Measurements from ENCODE around the gene ASIC4.

The ASIC4 gene

GRCh38 chr2:219469186-219469724 is 45.0 kb upstream of the ASIC4 start:
- no peak for DNase-seq (ENCODE audit: low spot score)
- no peak for TF ChIP-seq CTCF (IDR thresholded peaks at IDR 0.05; ENCODE audit: borderline replicate concordance, control extremely low read depth, extremely low read depth, insufficient read depth, missing control alignments)
- in situ Hi-C loops (cut with MboI; ENCODE audit: low sequenced_read_pairs, unreplicated experiment) = no loop called here

- DNase-seq (ENCODE audit: low spot score) = no peak
- TF ChIP-seq CTCF (IDR thresholded peaks at IDR 0.05; ENCODE audit: borderline replicate concordance, control extremely low read depth, extremely low read depth, insufficient read depth, missing control alignments) = no peak
- in situ Hi-C loops (cut with MboI; ENCODE audit: low sequenced_read_pairs, unreplicated experiment) = no loop called here
Observed at GRCh38 chr2:219470429-219470828, 43.9 kb upstream of the ASIC4 start.

GRCh38 chr2:219471476-219472371 is 42.6 kb upstream of the ASIC4 start:
- TF ChIP-seq CTCF (IDR thresholded peaks at IDR 0.05; ENCODE audit: borderline replicate concordance, control extremely low read depth, extremely low read depth, insufficient read depth, missing control alignments) = no peak
- no peak for DNase-seq (ENCODE audit: low spot score)
- in situ Hi-C loops (cut with MboI; ENCODE audit: low sequenced_read_pairs, unreplicated experiment) = no loop called here

- no peak for TF ChIP-seq CTCF (IDR thresholded peaks at IDR 0.05; ENCODE audit: borderline replicate concordance, control extremely low read depth, extremely low read depth, insufficient read depth, missing control alignments)
- in situ Hi-C loops (cut with MboI; ENCODE audit: low sequenced_read_pairs, unreplicated experiment) = no loop called here
- DNase-seq (ENCODE audit: low spot score) = no peak
Observed at GRCh38 chr2:219472629-219473187, 41.6 kb upstream of the ASIC4 start.

- in situ Hi-C loops (cut with MboI; ENCODE audit: low sequenced_read_pairs, unreplicated experiment) = no loop called here
- no peak for TF ChIP-seq CTCF (IDR thresholded peaks at IDR 0.05; ENCODE audit: borderline replicate concordance, control extremely low read depth, extremely low read depth, insufficient read depth, missing control alignments)
- DNase-seq (ENCODE audit: low spot score) = no peak
Observed at GRCh38 chr2:219473511-219473910, 40.8 kb upstream of the ASIC4 start.

- DNase-seq (ENCODE audit: low spot score) = no peak
- TF ChIP-seq CTCF (IDR thresholded peaks at IDR 0.05; ENCODE audit: borderline replicate concordance, control extremely low read depth, extremely low read depth, insufficient read depth, missing control alignments) = no peak
- in situ Hi-C loops (cut with MboI; ENCODE audit: low sequenced_read_pairs, unreplicated experiment) = no loop called here
Observed at GRCh38 chr2:219474285-219475060, 39.8 kb upstream of the ASIC4 start.
